Stimulated activated CD8-positive, alpha-beta memory T cell treated with anti-CD3 and anti-CD28 coated beads, Interleukin-4, amount 100 ng/mL, for 4 hours (primary cell): Measurements from ENCODE around the gene SAPCD2.

Experiments used
- DNase-seq, 2 donors: peaks; one replicate each; pipeline ENCODE4 v3.0.0-alpha.2; 2020; ENCODE audit warnings: low read depth in 2 of 2, low spot score in 1 of 2

SAPCD2 gene

DNA sequence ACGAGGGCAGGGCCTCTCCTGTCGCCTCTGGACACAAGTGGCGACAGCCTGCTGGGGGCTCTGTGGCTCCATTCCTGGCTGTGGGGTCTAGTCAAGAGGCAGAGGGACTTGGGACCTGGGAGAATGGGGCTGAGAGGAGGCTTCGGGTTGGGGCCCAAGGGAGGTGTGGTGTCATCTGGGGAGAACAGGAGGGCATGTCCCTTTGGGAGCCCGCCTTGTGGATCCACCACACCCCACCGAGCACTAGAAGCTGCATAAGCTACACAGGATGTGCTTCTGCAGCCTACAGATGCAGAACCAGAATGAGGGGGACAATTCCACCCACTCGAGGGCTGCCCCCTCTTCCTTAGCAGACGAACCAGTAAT lies 12.6 kb upstream of the SAPCD2 start:
- no peak for DNase-seq

DNA sequence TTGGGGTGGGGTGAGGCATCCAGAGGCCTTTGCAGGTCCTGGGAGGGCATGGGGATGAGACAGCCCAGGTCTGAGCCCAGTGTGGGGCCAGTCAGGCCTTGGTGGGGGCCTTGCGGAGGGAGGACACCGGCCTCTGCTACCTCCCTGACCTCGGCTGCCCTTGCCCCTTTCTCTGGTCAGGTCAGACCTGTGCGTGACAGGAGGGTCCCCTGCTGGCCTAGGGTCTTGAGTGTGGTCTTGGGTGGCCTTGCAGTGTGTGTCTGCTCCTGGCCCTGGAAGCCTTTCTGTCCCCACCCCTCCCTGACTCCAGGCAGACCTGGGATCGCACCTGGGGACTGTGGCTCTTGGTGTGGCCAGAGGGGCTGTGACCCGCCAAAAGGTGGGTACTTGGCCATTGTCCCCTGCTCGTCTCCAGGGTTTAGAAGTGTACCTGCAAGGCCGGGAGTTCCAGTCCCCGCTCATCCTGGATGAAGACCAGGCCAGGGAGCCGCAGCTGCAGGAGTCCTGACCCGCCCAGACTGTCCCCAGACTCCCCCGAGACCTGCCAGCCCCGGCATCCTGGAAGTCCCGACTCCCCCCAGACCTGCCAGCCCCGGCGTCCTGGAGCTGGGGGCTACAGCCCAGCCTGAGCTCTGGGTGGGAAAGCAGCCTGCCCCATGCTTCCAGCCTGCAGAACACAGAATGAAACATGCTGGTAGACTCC lies 12.0 kb upstream of the SAPCD2 start:
- no peak for DNase-seq

DNA sequence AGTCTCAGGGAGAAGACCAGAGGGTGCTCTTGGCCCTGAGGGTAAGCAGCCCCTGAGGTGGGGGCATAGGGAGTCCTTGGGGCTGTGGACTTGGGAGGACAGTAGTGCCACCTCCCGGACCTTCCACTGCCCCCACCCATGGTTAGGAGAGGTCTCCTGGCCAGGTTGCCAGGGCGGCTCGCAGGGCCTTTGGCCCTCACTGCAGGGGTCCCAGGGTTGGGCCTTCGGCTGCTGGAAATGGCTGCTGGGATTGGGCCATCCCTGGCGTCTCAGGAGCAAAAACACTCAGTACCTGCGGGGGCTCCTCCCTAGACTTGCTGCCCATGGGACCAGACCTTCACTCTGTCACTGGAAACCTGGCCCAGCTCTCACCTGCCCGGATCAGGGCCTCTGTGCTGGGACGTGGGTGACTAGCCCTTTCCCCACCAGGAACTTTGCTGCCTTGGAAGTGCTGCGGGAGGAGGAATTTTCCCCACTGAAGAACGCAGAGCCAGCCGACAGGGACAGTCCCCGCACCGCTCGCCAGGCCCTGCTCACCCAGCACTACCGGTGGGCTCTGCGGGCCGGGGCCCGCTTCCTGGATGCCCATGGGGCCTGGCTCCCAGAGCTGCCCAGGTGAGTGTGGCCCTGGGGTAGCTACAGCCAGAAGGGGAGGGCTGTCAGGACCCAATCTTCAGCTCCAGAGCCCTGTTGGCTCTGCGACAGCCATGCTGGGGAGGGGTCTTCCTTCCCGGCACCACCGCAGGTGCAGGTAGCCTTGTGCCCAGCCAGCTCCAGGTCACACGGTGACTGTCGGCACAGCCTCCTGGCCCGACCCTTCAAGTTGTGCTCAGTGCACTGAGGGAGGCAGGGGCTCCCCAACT lies 10.1 kb upstream of the SAPCD2 start:
- no peak for DNase-seq

DNA sequence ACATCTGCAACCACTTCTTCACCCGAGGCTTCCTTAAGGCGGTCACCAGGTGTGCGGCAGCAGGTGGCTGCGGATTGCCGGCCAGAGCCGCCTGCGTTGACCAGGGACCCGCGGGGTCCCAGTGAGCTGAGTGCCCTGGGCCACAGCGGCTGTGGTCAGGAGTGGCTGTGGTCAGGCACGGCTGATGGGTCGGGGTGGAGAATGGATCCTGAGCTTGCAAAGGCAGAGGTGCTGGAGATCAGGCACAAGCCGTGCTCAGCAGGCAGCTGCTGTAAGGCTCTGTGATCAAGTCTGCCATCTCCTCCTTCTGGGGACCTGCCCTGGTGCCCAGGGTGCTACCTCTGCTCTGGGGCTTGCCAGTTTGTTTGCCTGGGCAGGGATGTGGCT lies 9.0 kb upstream of the SAPCD2 start:
- DNase-seq: no peak

DNA sequence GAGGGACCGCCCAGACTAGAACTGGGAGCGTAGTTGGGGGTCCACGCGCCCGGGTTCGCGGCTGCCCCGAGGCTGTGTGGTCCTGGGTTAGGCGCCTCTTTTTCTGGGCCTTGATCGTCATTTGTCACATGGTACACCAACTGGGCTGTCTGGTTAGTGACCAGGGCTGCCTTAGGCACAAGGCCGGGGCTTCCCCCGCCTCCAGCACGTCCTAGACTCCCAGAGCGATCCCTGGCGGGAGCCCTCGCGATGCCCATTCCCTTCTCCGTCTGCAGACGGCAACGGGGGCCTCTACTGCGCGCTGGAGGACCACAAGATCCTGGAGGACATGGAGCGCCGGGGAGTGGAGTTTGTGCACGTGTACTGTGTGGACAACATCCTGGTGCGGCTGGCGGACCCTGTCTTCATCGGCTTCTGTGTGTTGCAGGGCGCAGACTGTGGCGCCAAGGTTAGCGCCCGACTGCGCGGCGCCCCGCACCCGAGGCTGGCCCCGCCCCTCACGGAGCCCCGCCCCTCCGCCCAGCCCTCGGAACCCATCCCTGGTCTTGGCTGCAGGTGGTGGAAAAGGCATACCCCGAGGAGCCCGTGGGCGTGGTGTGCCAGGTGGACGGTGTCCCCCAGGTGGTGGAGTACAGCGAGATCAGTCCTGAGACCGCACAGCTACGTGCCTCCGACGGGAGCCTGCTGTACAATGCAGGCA lies 8.5 kb upstream of the SAPCD2 start:
- DNase-seq: no peak

DNA sequence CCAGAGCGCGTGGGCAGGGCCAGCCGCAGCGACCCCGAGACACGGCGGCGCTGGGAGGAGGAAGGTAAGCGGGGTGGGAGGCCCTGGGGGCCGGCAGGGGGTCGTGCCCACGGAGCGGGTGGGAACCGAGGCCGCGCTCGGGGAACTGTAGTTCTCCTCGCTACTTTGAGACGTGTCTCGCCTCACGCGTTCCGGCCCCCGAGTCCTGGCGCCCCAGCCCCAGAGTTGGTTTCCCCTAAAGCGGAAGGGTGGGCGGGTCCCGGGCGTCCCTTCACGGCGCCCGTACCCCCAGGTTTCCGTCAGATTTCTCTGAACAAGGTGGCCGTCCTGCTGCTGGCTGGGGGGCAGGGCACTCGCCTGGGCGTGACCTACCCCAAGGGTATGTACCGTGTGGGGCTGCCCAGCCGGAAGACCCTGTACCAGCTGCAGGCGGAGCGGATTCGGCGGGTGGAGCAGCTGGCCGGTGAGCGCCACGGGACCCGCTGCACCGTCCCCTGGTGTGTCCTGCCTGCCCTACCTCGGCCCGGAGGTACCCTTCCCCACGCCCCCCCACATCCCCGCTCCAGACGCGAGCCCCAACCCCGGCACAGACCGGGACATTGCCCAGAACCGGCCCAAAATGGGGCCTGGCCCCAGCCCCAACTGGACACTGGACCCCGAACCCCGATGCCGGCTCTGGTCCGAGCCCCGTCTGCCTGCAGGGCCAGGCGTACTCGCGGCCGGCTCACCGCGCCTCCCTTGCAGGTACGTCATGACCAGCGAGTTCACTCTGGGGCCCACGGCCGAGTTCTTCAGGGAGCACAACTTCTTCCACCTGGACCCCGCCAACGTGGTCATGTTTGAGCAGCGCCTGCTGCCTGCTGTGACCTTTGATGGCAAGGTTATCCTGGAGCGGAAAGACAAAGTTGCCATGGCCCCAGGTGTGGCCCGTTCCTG lies 7.7 kb upstream of the SAPCD2 start:
- no peak for DNase-seq

DNA sequence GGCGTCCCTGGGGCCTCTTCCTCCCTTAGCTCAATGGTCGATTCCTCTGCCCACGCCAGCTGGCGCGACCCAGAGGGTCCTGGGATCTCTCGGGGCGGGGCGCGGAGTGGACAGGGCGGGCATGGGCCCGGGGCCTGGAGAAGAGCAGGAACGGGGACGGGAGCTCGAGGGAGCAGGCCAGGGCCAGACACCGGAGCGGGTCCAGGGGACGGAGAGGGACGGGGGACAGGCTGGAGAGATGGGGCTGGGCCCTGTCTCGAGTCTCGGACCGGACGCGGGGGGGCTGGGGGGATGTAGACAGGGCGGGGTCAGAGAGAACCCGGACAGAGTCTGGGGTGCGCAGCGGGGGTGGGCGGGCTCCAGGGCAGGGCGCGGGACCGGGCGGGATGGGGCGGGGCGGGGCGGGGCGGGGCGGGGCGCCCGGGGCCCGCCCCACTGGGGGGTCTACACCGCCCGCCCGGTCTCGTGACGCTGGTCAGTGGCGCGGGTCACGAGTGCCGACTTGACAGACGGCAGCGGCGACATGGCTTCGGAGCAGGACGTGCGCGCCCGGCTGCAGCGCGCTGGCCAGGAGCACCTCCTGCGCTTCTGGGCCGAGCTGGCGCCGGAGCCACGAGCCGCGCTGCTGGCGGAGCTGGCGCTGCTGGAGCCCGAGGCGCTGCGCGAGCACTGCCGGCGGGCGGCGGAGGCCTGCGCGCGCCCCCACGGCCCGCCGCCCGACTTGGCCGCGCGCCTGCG lies 6.8 kb upstream of the SAPCD2 start, which contains the start of gene UAP1L1:
Gene UAP1L1 (plus strand): TSS at position 508 of the 738 bp plus-strand sequence. CDS start 16 bp downstream, at position 524.
- DNase-seq: no peak

DNA sequence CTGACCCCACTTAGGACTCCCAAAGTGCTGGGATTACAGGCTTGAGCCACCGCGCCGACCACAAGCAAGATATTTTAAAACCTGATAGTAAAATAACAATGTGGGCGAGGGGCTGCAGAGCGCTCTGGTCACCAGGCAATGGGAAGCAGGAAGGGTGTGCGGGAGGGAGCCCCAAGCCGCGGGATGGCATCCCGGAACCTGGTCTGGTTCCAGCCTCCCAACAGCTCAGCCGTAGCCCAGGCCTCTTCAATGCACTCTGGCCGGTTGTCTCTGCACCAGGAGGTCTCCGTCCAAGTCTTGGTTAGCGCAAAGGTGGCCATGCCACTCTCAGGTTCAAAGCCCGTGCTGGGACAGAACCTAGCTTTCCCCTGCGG lies 6.3 kb upstream of the SAPCD2 start:
- DNase-seq: no peak

DNA sequence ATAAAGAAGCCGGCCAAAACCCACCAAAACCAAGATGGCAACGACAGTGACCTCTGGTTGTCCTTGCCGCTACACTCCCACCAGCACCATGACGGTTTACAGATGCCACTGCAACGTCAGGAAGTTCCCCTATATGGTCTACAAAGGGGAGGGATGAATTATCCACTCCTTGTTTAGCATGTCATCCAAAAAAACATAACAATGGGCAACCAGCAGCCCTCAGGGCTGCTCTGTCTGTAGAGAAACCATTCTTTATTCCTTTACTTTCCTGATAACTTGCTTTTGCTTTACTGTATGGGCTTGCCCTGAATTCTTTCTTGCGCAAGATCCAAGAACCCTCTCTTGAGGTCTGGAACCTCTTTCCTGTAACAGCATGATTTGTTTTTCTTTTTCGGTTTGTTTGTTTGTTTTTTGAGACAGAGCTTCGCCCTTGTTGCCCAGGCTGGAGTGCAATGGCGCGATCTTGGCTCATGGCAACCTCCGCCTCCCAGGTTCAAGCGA lies 5.0 kb upstream of the SAPCD2 start:
- DNase-seq: no peak

DNA sequence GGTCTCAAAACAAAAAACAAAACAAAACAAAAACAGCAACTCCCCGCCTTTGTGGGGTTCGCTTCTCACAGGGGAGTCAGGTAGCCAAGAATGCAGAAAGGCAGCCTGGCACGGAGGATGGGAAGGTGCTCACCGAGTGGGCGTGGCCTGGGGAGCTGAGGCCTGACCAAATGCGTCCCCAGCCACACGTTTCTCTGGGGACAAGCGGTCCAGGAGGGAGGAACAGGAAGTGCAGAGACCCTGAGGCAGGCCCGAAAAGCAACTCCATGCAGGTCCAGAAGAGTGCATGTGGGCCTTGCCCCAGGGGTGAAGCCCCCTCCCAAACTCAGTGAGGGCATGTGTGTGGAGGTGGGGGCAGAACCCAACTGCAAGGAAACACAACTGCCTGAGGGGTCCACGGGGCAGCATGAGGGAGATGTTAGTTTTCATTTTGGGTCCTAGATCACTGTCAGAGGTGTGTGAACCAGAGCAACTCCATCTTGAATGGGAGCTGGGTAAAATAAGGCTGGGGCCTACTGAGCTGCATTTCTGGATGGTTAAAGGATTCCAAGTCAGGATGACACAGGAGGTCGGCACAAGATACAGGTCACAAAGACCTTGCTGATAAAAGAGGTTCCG lies 4.4 kb upstream of the SAPCD2 start:
- no peak for DNase-seq

DNA sequence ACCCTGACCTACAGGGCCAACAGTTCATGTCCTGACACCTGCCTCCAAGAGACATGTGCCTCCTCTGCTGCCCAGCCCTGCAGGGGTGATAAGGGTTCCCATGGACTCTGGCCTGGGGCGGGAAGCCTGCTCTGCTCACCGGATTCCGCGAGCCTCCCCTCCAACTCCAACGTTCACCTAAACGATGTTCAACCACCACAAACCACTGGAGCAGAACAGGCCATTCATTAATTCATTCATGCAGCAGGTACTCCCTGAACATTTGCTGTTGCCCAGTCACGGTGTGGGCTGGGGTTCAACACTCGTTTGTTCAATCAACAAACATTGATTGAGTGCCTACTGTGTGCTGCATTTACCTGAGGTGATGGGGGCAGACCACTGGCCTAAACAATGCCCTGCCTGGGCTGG lies 3.6 kb upstream of the SAPCD2 start:
- no peak for DNase-seq

DNA sequence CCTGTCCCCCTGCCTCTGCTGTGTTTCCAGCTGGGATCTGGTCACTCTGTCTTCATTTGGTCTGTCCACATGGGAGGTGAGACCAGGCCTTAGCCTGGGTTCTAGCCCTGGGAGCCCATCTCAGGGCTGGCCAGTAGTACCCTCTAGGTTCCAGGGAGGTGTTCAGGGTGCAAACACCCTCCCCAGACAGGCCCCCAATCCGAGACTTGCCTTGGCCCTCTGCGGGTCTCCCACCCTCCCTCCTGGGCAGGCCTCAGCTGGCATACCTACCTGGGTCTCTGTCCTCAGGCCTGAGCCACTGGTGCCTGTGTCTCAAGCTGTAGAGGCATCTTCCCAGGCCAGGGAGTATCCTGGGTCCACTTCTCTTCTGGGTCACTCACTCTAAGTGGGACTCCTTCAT lies 925 bp upstream of the SAPCD2 start:
- no peak for DNase-seq

DNA sequence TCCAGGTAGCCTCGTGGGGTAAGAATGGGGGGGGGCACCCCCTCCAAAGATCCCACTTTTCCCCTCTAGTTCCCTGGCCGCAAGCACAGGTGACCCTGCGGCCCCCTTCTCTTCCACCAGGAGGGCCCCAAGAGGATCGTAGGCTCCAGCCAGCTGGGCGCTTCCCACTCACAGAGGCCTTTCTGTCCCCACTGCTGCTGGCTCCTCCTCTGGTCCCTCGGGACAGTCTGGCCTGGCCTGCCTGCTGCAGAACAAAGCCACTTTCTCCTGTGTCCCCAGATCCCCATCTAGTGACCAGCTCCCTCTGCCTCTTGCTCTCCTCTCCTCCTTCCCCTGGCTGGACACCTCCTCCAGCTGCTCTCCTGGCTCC lies 534 bp upstream of the SAPCD2 start:
- DNase-seq: no peak

DNA sequence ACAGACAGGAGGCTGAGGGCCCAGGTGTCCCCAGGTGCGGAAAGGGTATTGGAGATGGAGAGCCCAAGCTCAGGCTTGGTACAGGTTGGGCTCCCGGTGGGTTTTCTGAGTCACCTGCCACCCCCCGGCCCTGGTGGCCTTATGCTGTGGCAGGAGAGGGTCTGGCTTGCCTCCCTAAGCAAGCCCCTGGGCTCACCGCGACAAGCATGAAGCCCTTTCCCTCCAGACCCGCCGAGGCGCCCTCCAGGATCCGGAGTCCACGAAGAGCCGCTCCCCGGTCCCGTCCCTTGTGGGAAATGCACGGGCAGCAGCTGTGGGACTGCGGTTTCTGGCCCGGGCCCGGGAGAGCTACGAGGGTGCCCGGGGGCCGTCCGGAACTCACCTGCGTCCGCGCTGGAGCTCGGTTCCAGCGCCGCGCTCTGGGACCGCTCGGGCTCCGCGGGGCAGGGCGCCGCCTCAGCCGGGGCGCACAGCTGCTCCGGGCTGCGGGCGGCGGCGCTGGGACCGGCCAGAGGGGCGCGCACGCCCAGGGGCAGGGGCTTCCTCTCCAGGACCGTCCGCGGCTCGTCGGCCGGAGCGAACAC lies 757 bp downstream of the SAPCD2 start:
- no peak for DNase-seq

DNA sequence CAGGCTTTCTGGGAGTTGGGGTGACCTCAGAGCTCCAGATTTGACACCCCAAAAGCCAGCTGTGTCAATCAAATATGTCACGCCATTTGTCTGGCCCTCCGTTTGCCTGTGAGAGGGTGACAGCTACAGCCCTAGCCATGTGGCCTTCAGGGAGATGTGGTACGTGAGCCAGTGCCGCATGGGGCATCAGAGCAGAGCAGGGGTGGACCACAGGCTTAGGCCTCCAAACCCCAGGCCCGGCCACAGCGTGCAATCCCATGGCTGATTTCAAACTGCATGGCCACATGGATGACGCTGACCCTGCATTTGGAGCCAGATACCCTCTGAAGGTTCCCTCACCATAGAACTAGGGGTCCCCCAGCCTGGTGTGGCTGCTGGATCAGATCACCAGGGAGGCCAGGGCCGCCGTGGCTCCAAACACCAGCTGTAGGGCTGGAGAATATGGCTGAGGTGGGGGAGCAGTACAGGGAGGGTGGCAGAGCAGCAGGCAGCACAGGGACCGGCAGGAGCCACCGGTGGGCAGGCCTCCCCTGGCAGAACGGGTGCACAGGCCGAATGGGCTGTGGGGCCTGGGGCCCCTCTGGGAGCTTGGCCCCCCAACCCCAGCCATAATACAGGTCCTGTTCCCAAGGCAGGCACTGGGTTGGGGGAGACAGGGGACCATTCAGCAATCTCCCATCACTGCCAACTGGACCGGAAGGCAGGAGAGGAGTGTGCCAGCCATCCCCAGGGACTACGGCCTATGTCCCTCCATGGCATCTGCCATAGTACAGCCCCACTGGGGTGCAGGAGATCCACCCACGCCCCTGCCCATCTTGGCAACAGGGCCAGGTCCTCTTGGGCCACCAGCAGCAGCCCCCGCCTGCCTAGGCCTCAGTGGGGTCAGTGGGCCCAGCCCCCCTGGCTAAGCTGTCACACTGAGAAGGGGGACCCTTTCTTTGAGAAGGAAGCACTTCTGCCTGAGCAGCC lies 1.5 kb downstream of the SAPCD2 start:
- DNase-seq: no peak

DNA sequence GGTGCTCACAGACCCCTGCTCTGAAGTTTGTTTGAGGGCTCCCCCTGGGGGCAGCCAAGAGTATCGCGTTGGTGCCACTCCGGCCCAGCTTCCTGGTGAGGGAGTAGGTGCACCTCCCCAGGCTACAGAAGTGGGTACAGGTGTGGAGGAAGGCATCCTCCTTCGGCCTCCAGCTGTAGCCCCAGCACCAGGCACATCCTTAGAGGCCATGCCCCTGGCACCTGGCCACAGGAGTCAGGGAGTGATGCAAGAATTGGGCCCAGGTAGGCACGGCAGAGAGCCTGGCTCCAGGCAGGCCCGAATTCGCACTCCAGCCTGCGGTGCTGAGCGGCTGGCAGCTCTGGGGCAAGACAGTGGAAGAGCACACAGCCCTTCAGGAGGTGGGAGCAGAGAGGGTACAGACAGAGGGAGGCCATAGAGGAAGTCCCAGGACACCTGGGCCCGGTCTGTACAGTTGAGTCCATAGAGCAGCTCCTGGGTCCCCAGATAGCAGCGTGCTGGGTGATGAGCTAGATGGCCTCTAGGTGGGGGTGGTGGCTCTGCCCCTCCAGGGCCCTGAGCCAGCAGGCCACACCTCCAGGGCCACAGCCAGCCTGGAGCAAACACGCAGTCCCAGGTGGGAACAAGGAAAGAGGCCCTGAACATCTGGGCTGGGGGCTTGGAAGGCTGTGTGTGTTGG lies 2.4 kb downstream of the SAPCD2 start:
- peak; percentile 68 to 69 for DNase-seq

DNA sequence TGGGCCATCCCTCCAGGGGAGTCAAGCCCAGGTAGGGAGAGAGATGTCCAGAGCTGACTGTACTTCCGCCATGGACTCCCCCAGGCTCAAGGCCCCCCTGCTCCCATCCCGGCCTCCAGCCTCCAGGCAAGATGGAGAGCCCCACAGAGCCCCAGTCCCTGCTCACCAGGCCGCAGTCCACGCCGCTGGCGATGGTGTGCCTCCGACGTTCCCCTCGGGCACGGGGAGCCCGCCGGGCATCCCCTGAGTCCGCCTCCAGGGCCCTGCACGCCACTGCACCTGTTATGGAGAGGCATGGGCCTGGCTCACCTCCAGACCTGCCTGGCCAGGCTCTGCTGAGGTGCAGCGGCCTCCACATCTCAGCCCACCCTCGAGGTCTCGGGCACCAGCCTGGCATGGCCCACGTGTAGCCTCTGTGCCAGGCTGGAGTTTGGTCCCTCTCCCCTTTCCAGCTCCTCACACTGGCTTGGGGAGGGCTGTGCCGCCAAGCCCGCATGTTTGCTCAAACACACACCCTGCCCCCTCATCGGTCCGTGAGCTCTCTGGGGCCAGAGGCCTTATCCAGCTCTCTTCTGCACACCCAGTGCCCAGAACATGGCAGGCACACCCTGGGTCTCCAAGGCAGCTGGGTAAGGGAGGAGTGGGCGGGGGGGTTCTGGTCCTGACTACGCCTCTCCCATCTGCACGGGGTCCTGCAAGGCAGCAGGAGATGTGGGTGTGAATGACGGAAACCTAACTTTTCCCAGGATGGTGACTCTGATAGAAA lies 4.1 kb downstream of the SAPCD2 start:
- no peak for DNase-seq
